Suprapubic skin (tissue), 4 donors: ENCODE results near the gene ERI3.

Source experiments
- EP300 ChIP-seq: sonication (generic); formaldehyde crosslinking; IDR thresholded peaks from one replicate; pipeline ENCODE4 v1.6.1; 2017; ENCODE audit warnings: antibody characterized with exemption
- POLR2A ChIP-seq, 2 donors: fragments of 450-650 bp; IDR thresholded peaks; one replicate each; pipeline ENCODE4 v1.6.1; 2017; ENCODE audit warnings: antibody characterized with exemption in 2 of 2, mild to moderate bottlenecking in 2 of 2, moderate library complexity in 2 of 2
- POLR2AphosphoS5 ChIP-seq, 3 donors: sonication (generic); formaldehyde crosslinking; IDR thresholded peaks; one replicate each; pipeline ENCODE4 v1.6.1; 2017; ENCODE audit warnings: antibody characterized with exemption in 3 of 3
- TF ChIP-seq, protein P1 (sequence below), 2 donors: fragments of 200-600 bp in 1 of 2; fragments of 450-650 bp in 1 of 2; sonication (generic) in 1 of 2; IDR thresholded peaks; one replicate each; pipeline ENCODE4 v1.5.1; 2016 to 2019; ENCODE audit warnings: antibody characterized with exemption in 2 of 2, mild to moderate bottlenecking in 1 of 2, moderate library complexity in 1 of 2

DNA sequence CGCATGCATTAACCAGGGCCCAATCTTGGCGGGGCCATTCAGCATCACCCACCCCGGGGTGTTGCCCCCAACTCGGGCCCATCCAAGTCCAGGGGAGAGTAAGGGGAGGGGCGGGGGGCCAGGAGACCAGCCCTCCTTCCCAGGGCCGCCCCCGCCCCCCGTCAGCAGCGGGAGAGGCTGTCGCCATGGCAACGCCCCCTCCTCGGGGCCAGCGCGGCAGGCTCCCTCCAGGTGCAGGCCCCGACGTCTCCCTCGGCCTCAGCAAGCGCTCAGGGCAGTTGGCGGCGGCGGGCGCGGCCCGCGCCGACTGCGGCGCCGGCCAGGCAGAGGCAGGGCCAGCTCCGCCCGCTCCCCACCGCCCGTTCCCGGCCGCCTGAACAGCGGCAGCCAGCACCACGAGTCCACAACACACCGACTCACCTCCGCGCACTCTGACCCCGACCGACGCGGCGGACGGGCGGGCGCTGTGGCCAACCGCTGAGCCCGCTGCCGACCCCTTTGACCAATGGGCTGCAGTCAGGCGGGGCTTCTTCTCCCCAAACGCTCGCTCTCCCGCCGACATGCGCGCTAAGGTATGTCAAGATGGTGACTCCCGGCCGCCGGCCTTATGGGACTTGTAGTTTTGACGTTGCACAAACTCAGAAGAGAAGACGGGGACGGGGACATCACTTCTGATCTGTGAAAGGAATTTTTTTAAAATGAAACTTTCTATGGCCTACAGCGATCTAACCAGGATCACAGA lies at the start of gene ERI3:
- TF ChIP-seq, protein P1, sequence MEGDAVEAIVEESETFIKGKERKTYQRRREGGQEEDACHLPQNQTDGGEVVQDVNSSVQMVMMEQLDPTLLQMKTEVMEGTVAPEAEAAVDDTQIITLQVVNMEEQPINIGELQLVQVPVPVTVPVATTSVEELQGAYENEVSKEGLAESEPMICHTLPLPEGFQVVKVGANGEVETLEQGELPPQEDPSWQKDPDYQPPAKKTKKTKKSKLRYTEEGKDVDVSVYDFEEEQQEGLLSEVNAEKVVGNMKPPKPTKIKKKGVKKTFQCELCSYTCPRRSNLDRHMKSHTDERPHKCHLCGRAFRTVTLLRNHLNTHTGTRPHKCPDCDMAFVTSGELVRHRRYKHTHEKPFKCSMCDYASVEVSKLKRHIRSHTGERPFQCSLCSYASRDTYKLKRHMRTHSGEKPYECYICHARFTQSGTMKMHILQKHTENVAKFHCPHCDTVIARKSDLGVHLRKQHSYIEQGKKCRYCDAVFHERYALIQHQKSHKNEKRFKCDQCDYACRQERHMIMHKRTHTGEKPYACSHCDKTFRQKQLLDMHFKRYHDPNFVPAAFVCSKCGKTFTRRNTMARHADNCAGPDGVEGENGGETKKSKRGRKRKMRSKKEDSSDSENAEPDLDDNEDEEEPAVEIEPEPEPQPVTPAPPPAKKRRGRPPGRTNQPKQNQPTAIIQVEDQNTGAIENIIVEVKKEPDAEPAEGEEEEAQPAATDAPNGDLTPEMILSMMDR (IDR thresholded peaks at IDR 0.05) = no peak
- TF ChIP-seq EP300 = no peak
- peak in 1 of 2 donors; percentile 59 for TF ChIP-seq POLR2A (IDR thresholded peaks at IDR 0.05)
- TF ChIP-seq POLR2AphosphoS5 (IDR thresholded peaks at IDR 0.05) = no peak
